HG03521 (cell line): ENCODE measurements around the gene ATG7.
"Not testable (repeated sequence)": the region's sequence is repeated elsewhere in the genome, so short reads cannot be mapped to it uniquely, and the experiment has no call there.

Experiments
- ATAC-seq: cut with Tn5 transposase; IDR thresholded peaks from one replicate; pipeline ENCODE4 v1.9.1; 2021; ENCODE audit warnings: mild to moderate bottlenecking, moderate library complexity; ENCODE audit not compliant: unreplicated experiment

ATG7 gene

GRCh38 chr3:11459186-11459824 lies 187.1 kb downstream of the ATG7 start:
- no peak for ATAC-seq

GRCh38 chr3:11461226-11461625 lies 189.0 kb downstream of the ATG7 start:
- no peak for ATAC-seq

- not testable (repeated sequence) for ATAC-seq
These were observed 190.5 kb downstream of the ATG7 start for GRCh38 chr3:11462673-11463072.

- no peak for ATAC-seq
These were observed 191.4 kb downstream of the ATG7 start for GRCh38 chr3:11463591-11463990.

GRCh38 chr3:11464356-11464755 lies 192.2 kb downstream of the ATG7 start:
- ATAC-seq: no peak

GRCh38 chr3:11465744-11466616 lies 193.8 kb downstream of the ATG7 start:
- no peak for ATAC-seq

GRCh38 chr3:11467875-11468274 lies 195.7 kb downstream of the ATG7 start:
- ATAC-seq: no peak

GRCh38 chr3:11470031-11470853 lies 198.0 kb downstream of the ATG7 start:
- no peak for ATAC-seq

GRCh38 chr3:11475324-11475723 lies 203.1 kb downstream of the ATG7 start:
- no peak for ATAC-seq

GRCh38 chr3:11476735-11477144 lies 204.5 kb downstream of the ATG7 start:
- ATAC-seq: no peak

- ATAC-seq: no peak
These were observed 205.3 kb downstream of the ATG7 start for GRCh38 chr3:11477407-11477911.

- ATAC-seq: no peak
These were observed 206.0 kb downstream of the ATG7 start for GRCh38 chr3:11478167-11478566.

- no peak for ATAC-seq
These were observed 207.0 kb downstream of the ATG7 start for GRCh38 chr3:11479221-11479620.

- ATAC-seq: no peak
These were observed 208.6 kb downstream of the ATG7 start for GRCh38 chr3:11480663-11481298.

GRCh38 chr3:11481556-11481955 lies 209.4 kb downstream of the ATG7 start:
- ATAC-seq: no peak

- no peak for ATAC-seq
These were observed 209.8 kb downstream of the ATG7 start for GRCh38 chr3:11482021-11482420.

GRCh38 chr3:11488356-11488755 lies 216.2 kb downstream of the ATG7 start:
- not testable (repeated sequence) for ATAC-seq

GRCh38 chr3:11494131-11494916 lies 222.1 kb downstream of the ATG7 start:
- no peak for ATAC-seq

GRCh38 chr3:11495948-11496557 lies 223.9 kb downstream of the ATG7 start:
- ATAC-seq: no peak

GRCh38 chr3:11498177-11498576 lies 226.0 kb downstream of the ATG7 start:
- no peak for ATAC-seq
